ENCODE results near the gene KRT37. TPM values are rescaled to one million over a fixed set of nuclear protein-coding genes. Genes with fewer than 3 reads are reported as not detected.
"Not testable (repeated sequence)": the region's sequence is repeated elsewhere in the genome, so short reads cannot be mapped to it uniquely, and the experiment has no call there.

KRT37 gene
- total RNA-seq, 4 donors from 2014 or later: not detected

DNA sequence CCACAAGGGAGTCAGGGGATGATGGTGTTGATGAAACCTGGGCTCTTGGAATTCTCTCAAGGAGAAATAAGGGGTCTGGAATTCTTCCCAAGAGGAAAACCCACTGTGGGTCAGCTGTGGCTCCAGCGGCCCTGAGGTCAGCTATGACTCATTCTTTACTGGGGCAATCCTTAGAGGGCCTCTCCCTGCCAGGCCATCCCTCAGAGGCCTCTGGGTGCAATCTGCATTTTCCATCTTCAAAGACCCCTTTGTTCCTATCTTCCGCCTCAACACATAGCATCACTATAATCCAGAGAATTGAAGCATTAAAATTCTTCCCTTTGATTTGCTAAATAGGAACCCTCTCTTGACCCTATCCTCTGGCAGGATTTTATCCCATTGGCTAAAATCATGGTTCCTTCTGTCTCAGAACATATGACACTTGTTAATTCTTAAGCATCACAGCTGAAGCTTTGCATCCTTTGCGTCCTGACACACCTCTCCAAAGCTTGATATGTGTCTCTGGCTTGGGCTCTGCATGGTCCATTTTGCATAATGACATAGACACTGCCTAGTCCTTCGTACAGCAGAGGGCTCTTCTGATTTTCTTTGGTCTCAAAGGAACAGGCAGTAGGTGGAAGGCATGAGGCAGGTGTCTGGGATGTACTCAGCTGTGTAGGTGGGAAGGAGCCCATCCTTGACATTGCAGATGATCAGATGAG lies 4.4 kb upstream of the KRT37 start:
- TF ChIP-seq, protein P1, sequence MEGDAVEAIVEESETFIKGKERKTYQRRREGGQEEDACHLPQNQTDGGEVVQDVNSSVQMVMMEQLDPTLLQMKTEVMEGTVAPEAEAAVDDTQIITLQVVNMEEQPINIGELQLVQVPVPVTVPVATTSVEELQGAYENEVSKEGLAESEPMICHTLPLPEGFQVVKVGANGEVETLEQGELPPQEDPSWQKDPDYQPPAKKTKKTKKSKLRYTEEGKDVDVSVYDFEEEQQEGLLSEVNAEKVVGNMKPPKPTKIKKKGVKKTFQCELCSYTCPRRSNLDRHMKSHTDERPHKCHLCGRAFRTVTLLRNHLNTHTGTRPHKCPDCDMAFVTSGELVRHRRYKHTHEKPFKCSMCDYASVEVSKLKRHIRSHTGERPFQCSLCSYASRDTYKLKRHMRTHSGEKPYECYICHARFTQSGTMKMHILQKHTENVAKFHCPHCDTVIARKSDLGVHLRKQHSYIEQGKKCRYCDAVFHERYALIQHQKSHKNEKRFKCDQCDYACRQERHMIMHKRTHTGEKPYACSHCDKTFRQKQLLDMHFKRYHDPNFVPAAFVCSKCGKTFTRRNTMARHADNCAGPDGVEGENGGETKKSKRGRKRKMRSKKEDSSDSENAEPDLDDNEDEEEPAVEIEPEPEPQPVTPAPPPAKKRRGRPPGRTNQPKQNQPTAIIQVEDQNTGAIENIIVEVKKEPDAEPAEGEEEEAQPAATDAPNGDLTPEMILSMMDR (IDR thresholded peaks at IDR 0.05): no peak
- TF ChIP-seq POLR2A (IDR thresholded peaks at IDR 0.05): no peak
- 68 to 73% methylated on average over 4 of the region's 4 CpGs for WGBS, 2 donors
- no peak for DNase-seq (ENCODE audit: low spot score in 2 of 2)
- H3K4me3 ChIP-seq (ENCODE audit: low read depth, poor library complexity, severe bottlenecking): no peak overlapping the region
- intact Hi-C loops (cut with DNase I; ENCODE audit: low total_unique reads): no loop called here

DNA sequence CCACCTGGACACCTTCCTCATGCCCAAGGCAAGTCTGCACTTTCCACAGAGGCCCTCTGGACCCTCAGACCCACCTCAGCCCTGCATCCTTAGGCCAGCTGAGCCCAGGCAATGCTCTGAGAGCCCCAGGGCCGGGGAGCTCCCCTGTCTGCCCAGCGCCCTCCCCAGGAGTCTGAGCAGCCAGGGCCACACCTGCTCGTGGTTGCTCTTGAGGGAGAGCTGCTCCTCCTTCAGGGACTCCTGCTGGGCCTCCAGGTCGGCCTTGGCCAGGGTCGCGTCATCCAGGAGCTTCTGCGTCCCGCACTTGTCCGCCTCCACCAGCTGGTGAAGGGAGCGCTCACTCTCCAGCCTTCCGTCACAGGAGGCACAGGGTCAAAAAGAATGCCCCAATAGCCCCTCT lies 1.8 kb downstream of the KRT37 start:
- intact Hi-C loops (cut with DNase I; ENCODE audit: low total_unique reads); H3K4me3 ChIP-seq (ENCODE audit: low read depth, poor library complexity, severe bottlenecking); DNase-seq (ENCODE audit: low spot score in 2 of 2): not testable (repeated sequence)
- WGBS, 2 donors: 95% methylated on average over 11 of the region's 11 CpGs; no CpG with 5 or more reads in 1 of the 2 donors

DNA sequence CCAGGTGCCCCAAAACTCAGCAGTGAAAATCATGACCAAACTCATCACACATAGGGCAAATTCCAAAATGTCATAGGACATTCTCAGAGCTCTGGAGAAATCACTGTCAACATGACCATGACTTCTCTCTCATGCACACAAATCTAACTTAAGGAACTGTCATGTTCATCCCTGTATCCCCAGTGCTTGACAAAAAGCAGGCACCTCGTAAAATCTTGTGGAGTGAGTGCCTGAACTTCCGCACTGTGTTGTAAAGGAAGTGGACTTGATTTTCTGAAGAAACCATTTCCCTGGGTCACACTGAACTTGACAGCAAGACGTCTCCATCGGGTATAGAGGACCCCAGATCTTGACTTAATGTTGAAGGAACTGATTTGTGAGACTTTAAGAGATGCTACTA lies 2.8 kb downstream of the KRT37 start:
- H3K4me3 ChIP-seq (ENCODE audit: low read depth, poor library complexity, severe bottlenecking): no peak overlapping the region
- no peak for DNase-seq (ENCODE audit: low spot score in 2 of 2)
- WGBS, 2 donors: 57 to 59% methylated on average over 4 of the region's 4 CpGs
- intact Hi-C loops (cut with DNase I; ENCODE audit: low total_unique reads): no loop called here
- TF ChIP-seq POLR2A (IDR thresholded peaks at IDR 0.05): no peak
- TF ChIP-seq, protein P1 (IDR thresholded peaks at IDR 0.05): no peak

DNA sequence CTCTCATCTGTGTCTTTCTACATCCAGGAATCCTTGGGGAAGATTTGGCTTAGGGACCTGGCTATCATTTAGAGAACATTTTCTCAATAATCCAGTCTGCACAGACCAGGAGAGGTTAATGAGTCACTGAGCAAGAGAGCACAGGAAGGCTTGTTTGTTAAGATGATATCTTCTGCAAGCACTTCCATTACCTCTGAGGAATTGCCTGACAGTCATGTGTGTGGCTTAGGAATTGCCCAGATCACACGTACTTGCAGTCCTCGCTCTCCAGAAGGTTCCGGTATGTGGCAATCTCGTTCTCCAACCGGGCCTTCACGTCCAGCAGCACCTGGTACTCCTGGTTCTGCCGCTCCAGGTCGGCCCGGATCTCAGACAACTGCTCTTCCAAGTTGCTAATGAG lies 3.3 kb downstream of the KRT37 start:
- 40 to 67% methylated on average over 9 of the region's 9 CpGs for whole genome bisulfite sequencing, 2 donors
- intact Hi-C loops (cut with DNase I; ENCODE audit: low total_unique reads): no loop called here
- no peak for TF ChIP-seq POLR2A (IDR thresholded peaks at IDR 0.05)
- TF ChIP-seq, protein P1 (IDR thresholded peaks at IDR 0.05): no peak
- DNase-seq (ENCODE audit: low spot score in 2 of 2): peak in 1 of 2 donors; percentile 27
- H3K4me3 ChIP-seq (ENCODE audit: low read depth, poor library complexity, severe bottlenecking): no peak overlapping the region

DNA sequence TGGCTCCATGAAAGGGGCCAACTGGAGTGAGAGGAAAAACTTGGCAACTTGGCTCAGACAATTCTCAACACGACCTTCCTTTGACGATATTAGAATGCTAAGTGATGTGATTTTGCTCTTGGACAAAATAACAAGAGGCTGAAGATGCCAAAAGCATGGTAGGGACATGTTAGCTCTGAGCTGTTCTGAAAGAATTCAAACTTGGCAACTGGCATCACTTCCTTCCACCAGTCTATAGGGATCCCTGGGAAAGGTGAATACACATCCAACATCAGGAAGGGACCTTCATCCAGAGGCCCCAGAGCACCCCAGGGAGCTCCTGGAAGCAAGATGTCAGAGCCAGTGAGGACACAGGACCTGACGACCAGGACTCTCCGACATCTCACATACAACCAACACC lies 4.3 kb downstream of the KRT37 start:
- no peak for DNase-seq (ENCODE audit: low spot score in 2 of 2)
- TF ChIP-seq, protein P1 (IDR thresholded peaks at IDR 0.05): no peak
- TF ChIP-seq POLR2A (IDR thresholded peaks at IDR 0.05): no peak
- intact Hi-C loops (cut with DNase I; ENCODE audit: low total_unique reads): no loop called here
- 50 to 51% methylated on average over 4 of the region's 4 CpGs for WGBS, 2 donors
- H3K4me3 ChIP-seq (ENCODE audit: low read depth, poor library complexity, severe bottlenecking): no peak overlapping the region

DNA sequence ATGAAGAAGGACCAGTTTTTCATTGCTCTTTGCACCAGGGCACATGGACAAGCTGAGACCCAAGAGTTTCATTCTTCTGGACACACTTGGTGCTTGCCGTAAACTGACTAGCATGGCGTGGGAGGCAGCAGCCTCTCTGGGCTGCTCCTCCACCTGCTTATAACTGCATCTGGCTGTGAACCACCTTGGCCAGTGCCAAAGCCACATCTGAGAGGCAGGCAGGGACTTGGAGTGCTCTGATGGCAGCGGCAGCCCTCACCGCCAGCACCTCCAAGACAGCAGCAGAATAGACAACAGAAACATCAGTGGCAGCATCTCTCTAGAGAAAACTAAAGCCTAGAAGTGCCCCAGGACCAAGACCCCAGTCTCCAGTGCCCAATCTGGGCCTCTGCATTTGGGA lies 4.7 kb downstream of the KRT37 start:
- peak in 1 of 2 donors; percentile 47 for DNase-seq (ENCODE audit: low spot score in 2 of 2)
- 40 to 50% methylated on average over 3 to 4 of the region's 4 CpGs for WGBS, 2 donors
- intact Hi-C loops (cut with DNase I; ENCODE audit: low total_unique reads): no loop called here
- no peak for TF ChIP-seq POLR2A (IDR thresholded peaks at IDR 0.05)
- TF ChIP-seq, protein P1 (IDR thresholded peaks at IDR 0.05): no peak
- H3K4me3 ChIP-seq (ENCODE audit: low read depth, poor library complexity, severe bottlenecking): no peak overlapping the region
